Measurements from ENCODE around the gene MEF2C. TPM values are rescaled to one million over a fixed set of nuclear protein-coding genes. Genes with fewer than 3 reads are reported as not detected.

The MEF2C gene
- total RNA-seq, 1 donor from 2014 or later, result 1.8 TPM

GRCh38 chr5:88760527-88760926, 122.5 kb downstream of the MEF2C start:
- no peak for DNase-seq (ENCODE audit: low read depth)

GRCh38 chr5:88758591-88758990, 124.4 kb downstream of the MEF2C start:
- no peak for DNase-seq (ENCODE audit: low read depth)

- DNase-seq (ENCODE audit: low read depth), result no peak
Measured at GRCh38 chr5:88758184-88758583, 124.8 kb downstream of the MEF2C start.

- DNase-seq (ENCODE audit: low read depth), result no peak
Measured at GRCh38 chr5:88756953-88757352, 126.0 kb downstream of the MEF2C start.

GRCh38 chr5:88748666-88749065, 134.3 kb downstream of the MEF2C start:
- DNase-seq (ENCODE audit: low read depth), result peak; percentile 85

GRCh38 chr5:88746438-88746882, 136.5 kb downstream of the MEF2C start:
- no peak for DNase-seq (ENCODE audit: low read depth)

GRCh38 chr5:88745093-88745696, 137.8 kb downstream of the MEF2C start:
- peak; percentile 11 for DNase-seq (ENCODE audit: low read depth)

GRCh38 chr5:88743231-88743834, 139.7 kb downstream of the MEF2C start:
- DNase-seq (ENCODE audit: low read depth), result peak; percentile 27

- DNase-seq (ENCODE audit: low read depth), result no peak
Measured at GRCh38 chr5:88741964-88742363, 141.0 kb downstream of the MEF2C start.

- DNase-seq (ENCODE audit: low read depth), result no peak
Measured at GRCh38 chr5:88740604-88741185, 142.3 kb downstream of the MEF2C start.

GRCh38 chr5:88736494-88736893, 146.5 kb downstream of the MEF2C start:
- DNase-seq (ENCODE audit: low read depth), result peak; percentile 18

- no peak for DNase-seq (ENCODE audit: low read depth)
Measured at GRCh38 chr5:88734983-88735382, 148.0 kb downstream of the MEF2C start.

GRCh38 chr5:88734191-88734640, 148.8 kb downstream of the MEF2C start:
- peak; percentile 12 for DNase-seq (ENCODE audit: low read depth)

- no peak for DNase-seq (ENCODE audit: low read depth)
Measured at GRCh38 chr5:88732862-88733261, 150.1 kb downstream of the MEF2C start.

- peak; percentile 84 for DNase-seq (ENCODE audit: low read depth)
Measured at GRCh38 chr5:88732181-88732633, 150.8 kb downstream of the MEF2C start.

GRCh38 chr5:88729829-88730182, 153.2 kb downstream of the MEF2C start:
- no peak for DNase-seq (ENCODE audit: low read depth)

GRCh38 chr5:88729084-88729828, 153.7 kb downstream of the MEF2C start:
- peak; percentile 76 for DNase-seq (ENCODE audit: low read depth)

- peak; percentile 20 for DNase-seq (ENCODE audit: low read depth)
Measured at GRCh38 chr5:88727705-88728313, 155.2 kb downstream of the MEF2C start.

- DNase-seq (ENCODE audit: low read depth), result no peak
Measured at GRCh38 chr5:88725454-88725853, 157.5 kb downstream of the MEF2C start.

- peak; percentile 32 for DNase-seq (ENCODE audit: low read depth)
Measured at GRCh38 chr5:88724201-88724600, 158.8 kb downstream of the MEF2C start.

- DNase-seq (ENCODE audit: low read depth), result no peak
Measured at GRCh38 chr5:88722546-88723073, 160.4 kb downstream of the MEF2C start.

GRCh38 chr5:88719434-88719833, 163.6 kb downstream of the MEF2C start:
- no peak for DNase-seq (ENCODE audit: low read depth)

Measured in renal cortical epithelial cell (primary cell).